Thyroid gland (tissue), 4 donors: ENCODE measurements around the gene IVL.

Source experiments
- POLR2A ChIP-seq, 2 donors: fragments of 450-650 bp; IDR thresholded peaks; one replicate each; pipeline ENCODE4 v1.6.1; 2017; ENCODE audit warnings: antibody characterized with exemption in 2 of 2, mild to moderate bottlenecking in 2 of 2, moderate library complexity in 1 of 2
- TF ChIP-seq, protein P1 (sequence below), 6 experiments: fragments of 200-600 bp in 3 of 6; fragments of 450-650 bp in 3 of 6; sonication (generic) in 3 of 6; IDR thresholded peaks; one replicate each; pipeline ENCODE4 v1.5.1; 2016 to 2019; ENCODE audit warnings: antibody characterized with exemption in 6 of 6, mild to moderate bottlenecking in 2 of 6, inconsistent platforms in 1 of 6, moderate library complexity in 1 of 6

DNA sequence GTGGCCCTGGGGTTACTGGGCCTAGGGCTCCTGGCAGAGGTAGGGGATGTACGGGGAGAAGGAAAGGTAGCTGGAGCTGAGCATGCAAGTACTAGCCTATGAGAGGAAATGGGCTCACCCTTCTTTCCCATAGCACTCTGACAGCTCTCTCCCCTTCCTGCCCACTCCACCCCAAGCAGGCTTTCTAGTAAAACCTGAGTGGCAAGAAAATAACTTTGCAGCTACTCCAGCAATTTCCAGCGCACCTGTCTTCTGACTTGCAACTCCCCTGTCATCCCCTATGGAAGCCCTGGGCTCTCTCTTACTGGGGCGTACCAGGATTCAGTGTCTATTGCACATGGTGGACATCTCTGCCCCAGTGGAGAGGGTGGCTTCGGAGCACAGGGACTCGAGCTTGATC lies 6.7 kb upstream of the IVL start:
- TF ChIP-seq, protein P1, sequence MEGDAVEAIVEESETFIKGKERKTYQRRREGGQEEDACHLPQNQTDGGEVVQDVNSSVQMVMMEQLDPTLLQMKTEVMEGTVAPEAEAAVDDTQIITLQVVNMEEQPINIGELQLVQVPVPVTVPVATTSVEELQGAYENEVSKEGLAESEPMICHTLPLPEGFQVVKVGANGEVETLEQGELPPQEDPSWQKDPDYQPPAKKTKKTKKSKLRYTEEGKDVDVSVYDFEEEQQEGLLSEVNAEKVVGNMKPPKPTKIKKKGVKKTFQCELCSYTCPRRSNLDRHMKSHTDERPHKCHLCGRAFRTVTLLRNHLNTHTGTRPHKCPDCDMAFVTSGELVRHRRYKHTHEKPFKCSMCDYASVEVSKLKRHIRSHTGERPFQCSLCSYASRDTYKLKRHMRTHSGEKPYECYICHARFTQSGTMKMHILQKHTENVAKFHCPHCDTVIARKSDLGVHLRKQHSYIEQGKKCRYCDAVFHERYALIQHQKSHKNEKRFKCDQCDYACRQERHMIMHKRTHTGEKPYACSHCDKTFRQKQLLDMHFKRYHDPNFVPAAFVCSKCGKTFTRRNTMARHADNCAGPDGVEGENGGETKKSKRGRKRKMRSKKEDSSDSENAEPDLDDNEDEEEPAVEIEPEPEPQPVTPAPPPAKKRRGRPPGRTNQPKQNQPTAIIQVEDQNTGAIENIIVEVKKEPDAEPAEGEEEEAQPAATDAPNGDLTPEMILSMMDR (IDR thresholded peaks at IDR 0.05), result no peak
- TF ChIP-seq POLR2A (IDR thresholded peaks at IDR 0.05), result no peak
